ENCODE data around the gene PRKCB.
"Not testable (repeated sequence)": the region's sequence is repeated elsewhere in the genome, so short reads cannot be mapped to it uniquely, and the experiment has no call there.

The PRKCB gene

GRCh38 chr16:24108090-24108489 is 272.3 kb downstream of the PRKCB start:
- DNase-seq = not testable (repeated sequence)

GRCh38 chr16:24111724-24112302 is 276.0 kb downstream of the PRKCB start:
- DNase-seq = no peak

GRCh38 chr16:24113115-24113745 is 277.4 kb downstream of the PRKCB start:
- DNase-seq = no peak

- no peak for DNase-seq
Observed at GRCh38 chr16:24114876-24115275, 279.1 kb downstream of the PRKCB start.

DNA sequence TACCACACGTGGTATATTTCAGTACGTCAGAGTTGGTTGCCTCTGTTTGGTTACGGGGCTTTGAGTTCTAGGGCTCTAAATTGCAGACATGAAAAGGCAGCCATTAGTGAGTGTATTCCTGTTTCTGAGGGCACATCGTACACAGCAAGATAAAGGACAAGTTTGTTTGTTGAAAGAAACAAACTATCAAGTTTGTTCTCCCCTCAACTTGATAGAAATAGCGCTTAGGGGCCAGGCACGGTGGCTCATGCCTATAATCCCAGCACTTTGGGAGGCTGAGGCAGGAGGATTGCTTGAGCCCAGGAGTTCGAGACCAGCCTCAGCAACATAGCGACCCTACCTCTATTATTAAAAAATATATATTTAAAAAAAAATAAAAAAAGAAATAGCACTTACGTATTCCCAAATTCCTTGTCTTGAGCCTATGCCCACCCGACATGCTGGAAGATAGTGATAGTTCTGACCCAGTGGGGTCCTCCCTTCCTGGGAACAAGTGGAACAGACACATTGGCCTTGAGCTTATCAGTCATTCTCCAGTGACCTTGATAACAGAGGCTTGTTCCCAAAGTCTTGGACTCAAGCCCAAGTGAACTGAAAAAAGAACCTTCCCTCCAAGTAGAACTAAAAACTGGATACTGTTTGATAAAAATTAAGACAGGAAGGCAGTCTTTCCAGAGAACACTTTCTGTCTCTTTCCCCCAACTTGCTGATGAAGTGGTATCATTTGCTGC is 280.4 kb downstream of the PRKCB start:
- no peak for DNase-seq

DNA sequence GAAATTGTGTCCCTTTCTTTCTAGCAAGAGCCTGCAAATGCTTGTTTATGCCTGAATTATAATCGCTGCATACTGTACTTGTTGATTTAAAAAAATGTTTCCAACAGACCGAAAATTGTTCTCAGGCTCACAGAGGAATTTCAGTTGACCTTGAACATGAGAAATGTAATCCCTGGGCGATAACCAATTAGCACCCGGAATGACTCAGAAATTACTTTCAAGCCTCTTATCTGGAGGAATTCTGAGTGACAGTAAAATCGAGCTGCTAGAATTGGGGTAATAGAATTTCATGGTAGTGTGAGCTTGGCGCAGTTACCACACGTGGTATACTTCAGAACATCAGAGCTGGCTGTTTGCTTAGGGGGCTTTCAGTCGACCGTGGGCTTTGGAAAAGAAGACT is 281.2 kb downstream of the PRKCB start:
- no peak for DNase-seq

DNA sequence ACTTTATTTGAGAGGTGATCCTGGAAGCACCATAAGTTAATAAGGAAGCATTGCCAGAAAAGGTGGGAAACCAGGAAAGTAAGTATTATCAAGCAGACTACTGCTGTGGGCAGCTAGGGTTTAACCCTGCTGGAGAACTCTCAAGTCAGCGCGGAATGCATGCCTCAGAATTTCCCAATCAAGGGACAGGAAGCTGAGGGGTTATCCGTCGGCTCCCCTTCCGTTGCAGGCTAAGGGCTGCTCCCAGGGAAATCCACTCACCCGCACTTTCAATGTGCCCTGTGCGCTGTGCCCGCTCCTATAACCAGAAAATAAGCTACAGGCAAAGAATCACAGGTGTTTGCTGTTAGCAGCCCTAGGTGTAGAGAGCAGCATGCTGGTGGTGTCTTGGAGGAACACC is 281.9 kb downstream of the PRKCB start:
- no peak for DNase-seq

GRCh38 chr16:24118126-24118821 is 282.5 kb downstream of the PRKCB start:
- no peak for DNase-seq

DNA sequence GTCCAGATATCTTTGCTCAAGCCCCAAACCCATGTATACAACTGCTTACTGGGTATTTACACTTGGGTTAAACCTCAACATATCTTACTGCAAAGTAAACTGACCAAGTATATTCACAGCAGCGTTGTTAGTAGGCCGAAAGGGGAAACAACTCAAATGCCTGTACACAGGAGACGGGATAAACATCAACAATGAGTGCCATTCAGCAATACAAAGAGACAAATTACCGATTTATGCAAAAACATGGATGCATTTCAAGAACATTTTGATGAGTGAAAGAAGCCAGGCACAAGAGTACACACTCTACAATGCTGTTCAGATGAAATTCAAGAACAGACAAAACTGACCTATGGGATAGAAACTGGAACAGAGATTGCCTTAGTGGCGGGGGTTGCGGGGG is 284.0 kb downstream of the PRKCB start:
- no peak for DNase-seq

GRCh38 chr16:24123275-24123674 is 287.5 kb downstream of the PRKCB start:
- no peak for DNase-seq

GRCh38 chr16:24124291-24124690 is 288.5 kb downstream of the PRKCB start:
- no peak for DNase-seq

DNA sequence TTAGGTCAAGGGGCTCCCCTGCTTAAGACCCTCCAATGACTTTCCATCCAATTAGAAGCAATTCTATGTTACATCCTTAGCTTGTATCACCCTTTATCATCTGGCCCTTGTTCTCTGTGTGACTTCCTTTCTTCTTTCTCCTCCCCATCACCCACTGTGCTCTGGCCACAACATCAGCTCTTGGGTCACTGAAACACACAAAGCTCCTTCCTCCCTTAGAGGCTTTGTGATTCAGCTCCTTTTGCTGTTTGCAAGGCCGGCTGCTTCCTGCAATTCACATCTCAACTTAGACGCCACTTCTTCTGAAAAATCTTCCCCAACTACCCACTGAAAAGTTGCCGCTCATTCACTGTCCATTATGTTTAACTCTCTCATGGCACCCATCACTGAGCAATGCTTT is 289.4 kb downstream of the PRKCB start:
- DNase-seq = no peak

DNA sequence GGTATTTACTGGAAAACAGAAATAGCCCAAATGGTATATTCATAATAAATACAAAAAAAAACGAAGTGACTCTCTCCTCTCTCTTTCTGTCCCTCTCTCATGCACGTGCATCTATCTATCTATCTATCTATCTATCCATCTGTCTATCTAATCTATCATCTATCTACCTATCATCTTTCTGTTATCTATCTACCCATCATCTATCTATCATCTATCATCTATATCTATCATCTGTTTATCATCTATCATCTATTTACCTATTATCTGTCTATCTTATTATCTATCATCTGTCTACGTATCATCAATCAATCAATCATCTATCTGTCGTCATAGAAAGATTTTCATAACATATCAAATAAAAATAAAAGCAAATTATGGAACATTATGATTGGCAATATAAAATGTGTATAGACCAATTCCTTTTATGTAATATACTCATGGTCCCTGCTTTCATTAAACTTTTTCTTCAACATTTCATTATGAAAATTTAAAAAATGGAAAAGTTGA is 293.7 kb downstream of the PRKCB start:
- DNase-seq = no peak

DNA sequence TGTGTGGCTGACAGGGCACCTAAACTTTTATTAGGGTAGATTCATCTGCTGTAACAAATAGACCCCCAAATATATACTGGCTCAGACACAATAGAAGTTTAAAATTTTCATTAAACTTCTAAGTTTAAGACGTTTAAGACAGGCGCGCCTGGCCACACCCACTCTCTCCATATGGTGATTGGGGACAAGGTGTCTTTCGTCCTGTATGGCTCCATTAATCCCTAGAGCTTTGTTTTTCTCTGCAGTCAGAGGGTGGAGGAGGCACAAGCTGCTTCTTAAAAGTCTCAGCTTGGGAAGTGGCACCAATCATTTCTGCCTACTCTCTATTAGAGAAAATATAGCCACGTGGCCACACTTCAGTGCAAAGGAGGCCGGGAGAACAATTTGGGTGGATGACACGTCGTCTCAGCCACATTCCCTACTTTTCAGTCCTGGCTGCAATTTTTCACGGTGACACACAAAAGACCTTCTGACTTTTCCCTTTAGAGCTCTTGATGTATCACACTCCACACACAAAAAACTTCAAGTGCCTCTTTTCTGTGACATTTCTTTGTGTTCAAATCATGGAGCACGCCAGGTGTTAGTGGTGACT is 294.8 kb downstream of the PRKCB start:
- DNase-seq = no peak

- no peak for DNase-seq
Observed at GRCh38 chr16:24131294-24131693, 295.5 kb downstream of the PRKCB start.

- no peak for DNase-seq
Observed at GRCh38 chr16:24132048-24132796, 296.4 kb downstream of the PRKCB start.

- DNase-seq = no peak
Observed at GRCh38 chr16:24132797-24133155, 297.0 kb downstream of the PRKCB start.

GRCh38 chr16:24135624-24136565 is 300.1 kb downstream of the PRKCB start:
- DNase-seq = no peak

DNA sequence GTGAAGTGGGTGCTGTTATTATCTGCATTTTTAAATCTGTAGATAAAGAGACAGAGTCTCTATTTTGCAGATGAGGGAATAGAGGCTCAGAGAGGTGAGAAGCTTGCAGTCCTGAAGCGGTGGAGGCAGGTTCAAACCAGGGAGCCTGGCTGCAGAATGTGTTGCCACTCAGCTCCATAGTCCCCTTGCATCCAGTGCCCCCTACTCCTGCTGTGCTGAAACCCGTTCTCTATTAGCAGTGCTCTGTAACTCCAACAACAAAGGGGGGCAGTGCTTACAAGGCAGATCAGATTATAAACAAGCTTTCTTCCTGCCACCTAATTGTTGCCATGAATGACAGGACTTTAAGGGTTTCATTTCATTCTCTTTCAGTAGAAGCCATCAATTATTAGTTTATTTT is 302.2 kb downstream of the PRKCB start:
- no peak for DNase-seq

DNA sequence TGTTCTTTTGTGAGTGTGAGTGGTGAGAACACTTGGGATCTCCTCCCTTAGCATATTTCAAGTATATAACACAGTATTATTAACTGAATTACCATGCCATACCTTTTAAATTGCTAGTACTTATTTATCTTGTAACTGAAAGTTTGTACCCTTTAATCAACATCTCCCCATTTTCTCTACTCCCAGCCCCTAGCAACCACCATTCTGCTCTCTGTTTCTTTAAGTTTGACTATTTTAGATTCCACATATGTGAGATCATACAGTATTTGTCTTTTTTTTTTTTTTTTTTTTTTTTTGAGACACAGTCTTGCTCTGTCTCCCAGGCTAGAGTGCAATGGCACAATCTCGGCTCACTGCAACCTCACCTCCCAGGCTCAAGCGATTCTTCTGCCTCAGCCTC is 302.8 kb downstream of the PRKCB start:
- DNase-seq = no peak

GRCh38 chr16:24139282-24139681 is 303.5 kb downstream of the PRKCB start:
- no peak for DNase-seq
